RWPE2 (cell line): ENCODE measurements around the gene GMDS.

Experiments
- ATAC-seq: fragments of 200-7000 bp; cut with Tn5 transposase; 3 replicates; pipeline ENCODE4 v1.9.1; 2021; ENCODE audit warnings: low read depth
- DNase-seq: peaks from one replicate; pipeline ENCODE4 v3.0.0-alpha.2; 2020; ENCODE audit warnings: low spot score
- H3K27ac ChIP-seq: fragments of 450-650 bp; 2 replicates; pipeline ENCODE4 v1.5.1; 2017; ENCODE audit warnings: mild to moderate bottlenecking; ENCODE audit not compliant: poor library complexity, severe bottlenecking
- H3K27me3 ChIP-seq: fragments of 250-450 bp; sonication (Bioruptor Pico); 2 replicates; pipeline ENCODE4 v1.5.1; 2021; ENCODE audit warnings: mild to moderate bottlenecking, moderate library complexity; ENCODE audit not compliant: insufficient read depth, poor library complexity, severe bottlenecking
- H3K36me3 ChIP-seq: fragments of 250-450 bp; sonication (Bioruptor Pico); 2 replicates; pipeline ENCODE4 v1.5.1; 2020; ENCODE audit warnings: low read depth, mild to moderate bottlenecking, moderate library complexity
- H3K4me1 ChIP-seq: fragments of 250-450 bp; sonication (Bioruptor Pico); 2 replicates; pipeline ENCODE4 v1.5.1; 2021; ENCODE audit warnings: mild to moderate bottlenecking, moderate library complexity; ENCODE audit not compliant: insufficient read depth, poor library complexity, severe bottlenecking
- H3K4me3 ChIP-seq: fragments of 250-450 bp; sonication (Bioruptor Pico); 2 replicates; pipeline ENCODE4 v1.5.1; 2021; ENCODE audit warnings: mild to moderate bottlenecking, moderate library complexity; ENCODE audit not compliant: severe bottlenecking
- H3K9me3 ChIP-seq: fragments of 250-450 bp; sonication (Bioruptor Pico); 2 replicates; pipeline ENCODE4 v1.5.1; 2021; ENCODE audit warnings: mild to moderate bottlenecking, moderate library complexity; ENCODE audit not compliant: severe bottlenecking
- CTCF ChIP-seq: fragments of 450-650 bp; IDR thresholded peaks from one replicate; pipeline ENCODE4 v1.5.1; 2017; ENCODE audit warnings: mild to moderate bottlenecking, moderate library complexity; ENCODE audit not compliant: poor library complexity, severe bottlenecking

Gene GMDS

GRCh38 chr6:1689141-1689540, 556.3 kb downstream of the GMDS start:
- Histone ChIP-seq H3K27ac (peak overlapping the region; percentile 77), H3K4me1 (peaks cover 36% of the 10 kb centered on the region), H3K9me3 (no peaks in the 10 kb centered on the region), H3K27me3 (no peaks in the 10 kb centered on the region), H3K36me3 (no peaks in the 10 kb centered on the region), H3K4me3 (no peak overlapping the region)
- DNase-seq (no peak), ATAC-seq (peak; percentile 70)
- no peak for TF ChIP-seq CTCF

- no peak for TF ChIP-seq CTCF
Observed at GRCh38 chr6:1688396-1688795, 557.0 kb downstream of the GMDS start.

GRCh38 chr6:1687402-1687801, 558.0 kb downstream of the GMDS start:
- H3K4me3 ChIP-seq = no peak overlapping the region
- no peaks in the 10 kb centered on the region for H3K27me3 ChIP-seq
- no peak for TF ChIP-seq CTCF
- peak overlapping the region; percentile 77 for H3K27ac ChIP-seq
- ATAC-seq (no peak), DNase-seq (no peak)
- H3K4me1 ChIP-seq = peaks cover 36% of the 10 kb centered on the region
- no peaks in the 10 kb centered on the region for H3K36me3 ChIP-seq
- no peaks in the 10 kb centered on the region for H3K9me3 ChIP-seq

More at GRCh38 chr6:1688396-1688795, 557.0 kb downstream of the GMDS start:
- Histone ChIP-seq H3K36me3 (no peaks in the 10 kb centered on the region), H3K27me3 (no peaks in the 10 kb centered on the region), H3K27ac (peak overlapping the region; percentile 77), H3K4me1 (peaks cover 36% of the 10 kb centered on the region), H3K9me3 (no peaks in the 10 kb centered on the region), H3K4me3 (no peak overlapping the region)
- DNase-seq = no peak
- ATAC-seq = no peak

GRCh38 chr6:1686117-1687098, 559.0 kb downstream of the GMDS start:
- peak; percentile 70 for TF ChIP-seq CTCF
- H3K27ac ChIP-seq = peak overlapping the region; percentile 77
- peaks cover 36% of the 10 kb centered on the region for H3K4me1 ChIP-seq
- ATAC-seq (peak; percentile 85), DNase-seq (peak; percentile 83)
- no peak overlapping the region for H3K4me3 ChIP-seq
- no peaks in the 10 kb centered on the region for H3K36me3 ChIP-seq
- no peaks in the 10 kb centered on the region for H3K27me3 ChIP-seq
- H3K9me3 ChIP-seq = no peaks in the 10 kb centered on the region

- no peaks in the 10 kb centered on the region for H3K9me3 ChIP-seq
- H3K27me3 ChIP-seq = no peaks in the 10 kb centered on the region
- DNase-seq = no peak
- H3K4me3 ChIP-seq = no peak overlapping the region
- TF ChIP-seq CTCF = no peak
- H3K27ac ChIP-seq = no peak overlapping the region
- no peaks in the 10 kb centered on the region for H3K36me3 ChIP-seq
- H3K4me1 ChIP-seq = no peaks in the 10 kb centered on the region
- ATAC-seq = no peak
Observed at GRCh38 chr6:1679688-1680068, 565.7 kb downstream of the GMDS start.
